ENCODE measurements around the gene DHRS4L2.
"Not testable (repeated sequence)": the region's sequence is repeated elsewhere in the genome, so short reads cannot be mapped to it uniquely, and the experiment has no call there.

Gene DHRS4L2

GRCh38 chr14:24018978-24019377 is 30.2 kb downstream of the DHRS4L2 start:
- H3K4me3 ChIP-seq (ENCODE audit: low read depth, low read length), result not testable (repeated sequence)

- H3K4me3 ChIP-seq (ENCODE audit: low read depth, low read length), result not testable (repeated sequence)
Observed at GRCh38 chr14:24019944-24020343, 31.2 kb downstream of the DHRS4L2 start.

GRCh38 chr14:24020520-24020919 is 31.8 kb downstream of the DHRS4L2 start:
- not testable (repeated sequence) for H3K4me3 ChIP-seq (ENCODE audit: low read depth, low read length)

GRCh38 chr14:24024939-24025418 is 36.2 kb downstream of the DHRS4L2 start:
- H3K4me3 ChIP-seq (ENCODE audit: low read depth, low read length), result not testable (repeated sequence)

GRCh38 chr14:24029687-24030086 is 41.0 kb downstream of the DHRS4L2 start:
- H3K4me3 ChIP-seq (ENCODE audit: low read depth, low read length), result not testable (repeated sequence)

GRCh38 chr14:24031331-24031730 is 42.6 kb downstream of the DHRS4L2 start:
- H3K4me3 ChIP-seq (ENCODE audit: low read depth, low read length), result not testable (repeated sequence)

GRCh38 chr14:24032727-24033418 is 44.1 kb downstream of the DHRS4L2 start:
- no peak overlapping the region for H3K4me3 ChIP-seq (ENCODE audit: low read depth, low read length)

GRCh38 chr14:24035769-24036168 is 47.0 kb downstream of the DHRS4L2 start:
- peak overlapping the region; percentile 41 for H3K4me3 ChIP-seq (ENCODE audit: low read depth, low read length)

GRCh38 chr14:24036169-24036962 is 47.6 kb downstream of the DHRS4L2 start:
- peak overlapping the region; percentile 41 for H3K4me3 ChIP-seq (ENCODE audit: low read depth, low read length)

GRCh38 chr14:24036963-24037657 is 48.4 kb downstream of the DHRS4L2 start:
- H3K4me3 ChIP-seq (ENCODE audit: low read depth, low read length), result not testable (repeated sequence)

- no peak overlapping the region for H3K4me3 ChIP-seq (ENCODE audit: low read depth, low read length)
Observed at GRCh38 chr14:24037658-24038037, 48.9 kb downstream of the DHRS4L2 start.

GRCh38 chr14:24038686-24039085 is 50.0 kb downstream of the DHRS4L2 start:
- no peak overlapping the region for H3K4me3 ChIP-seq (ENCODE audit: low read depth, low read length)

- H3K4me3 ChIP-seq (ENCODE audit: low read depth, low read length), result no peak overlapping the region
Observed at GRCh38 chr14:24040692-24041091, 52.0 kb downstream of the DHRS4L2 start.

- H3K4me3 ChIP-seq (ENCODE audit: low read depth, low read length), result no peak overlapping the region
Observed at GRCh38 chr14:24042746-24043145, 54.0 kb downstream of the DHRS4L2 start.

- not testable (repeated sequence) for H3K4me3 ChIP-seq (ENCODE audit: low read depth, low read length)
Observed at GRCh38 chr14:24049002-24049401, 60.3 kb downstream of the DHRS4L2 start.

GRCh38 chr14:24050753-24051152 is 62.0 kb downstream of the DHRS4L2 start:
- not testable (repeated sequence) for H3K4me3 ChIP-seq (ENCODE audit: low read depth, low read length)

- H3K4me3 ChIP-seq (ENCODE audit: low read depth, low read length), result peak overlapping the region; percentile 79
Observed at GRCh38 chr14:24051176-24051788, 62.6 kb downstream of the DHRS4L2 start.

- H3K4me3 ChIP-seq (ENCODE audit: low read depth, low read length), result peak within 1 kb of the TSS; percentile 79
Observed at GRCh38 chr14:24051789-24052655, 63.3 kb downstream of the DHRS4L2 start, which contains the start of gene CARMIL3. TSS of gene CARMIL3 (plus strand) at chr14:24052009. CDS start at chr14:24052154, 145 bp downstream.

GRCh38 chr14:24052656-24053547 is 64.2 kb downstream of the DHRS4L2 start:
- peak overlapping the region; percentile 79 for H3K4me3 ChIP-seq (ENCODE audit: low read depth, low read length)

All from iPS-11a (cell line).